Measurements from ENCODE around the gene DTD1. TPM values are rescaled to one million over a fixed set of nuclear protein-coding genes. Genes with fewer than 3 reads are reported as not detected.

Gene DTD1
- total and polyA plus RNA-seq, 3 donors from 2014 or later = 34.6 to 41.6 (median 39.9) TPM

- H3K36me3 ChIP-seq (ENCODE audit: low read depth, missing control alignments) = no peaks in the 10 kb centered on the region
- H3K4me1 ChIP-seq = peaks cover 5% of the 10 kb centered on the region
- intact Hi-C loops (cut with DNase I; ENCODE audit: low total_unique reads) = no loop called here
- no peaks in the 10 kb centered on the region for H3K27me3 ChIP-seq
- WGBS, 2 donors = 84 to 93% methylated on average over 2 of the region's 2 CpGs
- H3K27ac ChIP-seq = no peak overlapping the region
- no peaks in the 10 kb centered on the region for H3K9me3 ChIP-seq
- TF ChIP-seq POLR2A (IDR thresholded peaks at IDR 0.05) (no peak), CTCF (IDR thresholded peaks at IDR 0.05) (no peak)
- no peak for DNase-seq
- H3K4me3 ChIP-seq = no peak overlapping the region
Observed at GRCh38 chr20:18585134-18585533, 2.7 kb upstream of the DTD1 start.

- peaks cover 5% of the 10 kb centered on the region for H3K4me1 ChIP-seq
- no peaks in the 10 kb centered on the region for H3K9me3 ChIP-seq
- H3K36me3 ChIP-seq (ENCODE audit: low read depth, missing control alignments) = no peaks in the 10 kb centered on the region
- no peak for TF ChIP-seq POLR2A (IDR thresholded peaks at IDR 0.05)
- TF ChIP-seq CTCF (IDR thresholded peaks at IDR 0.05) = no peak
- H3K4me3 ChIP-seq = peak overlapping the region; percentile 77 to 89
- H3K27me3 ChIP-seq = no peaks in the 10 kb centered on the region
- WGBS, 2 donors = 4 to 7% methylated on average over 18 of the region's 18 CpGs
- peak; percentile 18 for DNase-seq
- intact Hi-C loops (cut with DNase I; ENCODE audit: low total_unique reads) = no loop called here
- H3K27ac ChIP-seq = peak overlapping the region; percentile 23 to 79
Observed at GRCh38 chr20:18588574-18588933, 700 bp downstream of the DTD1 start.

DNA sequence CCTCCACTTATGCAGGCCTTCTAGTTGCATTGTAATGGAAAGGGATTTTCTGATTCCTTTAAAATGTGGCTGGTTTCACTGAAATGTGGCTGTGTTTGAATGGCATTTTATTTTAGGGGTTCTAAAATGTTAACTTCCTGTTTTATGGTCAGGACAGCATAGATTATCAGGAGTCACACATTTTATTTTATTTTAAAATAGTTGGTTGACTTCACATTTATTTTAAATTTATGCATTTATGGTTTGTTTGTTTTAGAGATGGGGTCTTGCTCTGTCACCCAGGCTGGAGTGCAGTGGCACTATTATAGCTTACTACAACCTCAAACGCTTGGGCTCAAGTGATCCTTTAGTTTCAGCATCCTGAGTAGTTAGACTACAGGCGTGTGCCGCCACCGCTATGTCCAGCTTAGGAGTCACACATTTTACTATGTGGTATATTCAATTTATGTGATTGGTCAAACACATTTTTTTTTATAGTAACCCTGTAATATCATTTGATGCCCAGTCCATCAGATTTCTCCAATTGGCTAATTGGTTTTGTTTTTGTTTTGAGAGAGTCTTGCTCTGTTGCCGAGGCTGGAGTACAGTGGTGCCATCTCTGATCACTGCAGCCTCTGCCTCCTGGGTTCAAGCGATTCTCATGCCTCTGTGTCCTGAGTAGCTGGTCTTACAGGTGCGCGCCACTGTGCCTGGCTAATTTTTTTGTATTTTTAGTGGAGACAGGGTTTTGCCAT lies 2.3 kb downstream of the DTD1 start:
- WGBS, 2 donors = 80 to 87% methylated on average over 8 of the region's 8 CpGs
- Histone ChIP-seq H3K36me3 (ENCODE audit: low read depth, missing control alignments) (no peaks in the 10 kb centered on the region), H3K4me3 (no peak overlapping the region)

GRCh38 chr20:18596270-18596669 lies 8.4 kb downstream of the DTD1 start:
- TF ChIP-seq POLR2A (IDR thresholded peaks at IDR 0.05) (no peak), CTCF (IDR thresholded peaks at IDR 0.05) (no peak)
- intact Hi-C loops (cut with DNase I; ENCODE audit: low total_unique reads) = no loop called here
- no peaks in the 10 kb centered on the region for H3K9me3 ChIP-seq
- H3K4me3 ChIP-seq = no peak overlapping the region
- no peaks in the 10 kb centered on the region for H3K36me3 ChIP-seq (ENCODE audit: low read depth, missing control alignments)
- DNase-seq = no peak
- no peak overlapping the region for H3K27ac ChIP-seq
- H3K27me3 ChIP-seq = no peaks in the 10 kb centered on the region
- no peaks in the 10 kb centered on the region for H3K4me1 ChIP-seq

More for the DNA sequence above, 2.3 kb downstream of the DTD1 start:
- DNase-seq = no peak
- Histone ChIP-seq H3K27me3 (no peaks in the 10 kb centered on the region), H3K27ac (no peak overlapping the region), H3K4me1 (peaks cover 5% of the 10 kb centered on the region), H3K9me3 (no peaks in the 10 kb centered on the region)
- intact Hi-C loops (cut with DNase I; ENCODE audit: low total_unique reads) = no loop called here
- TF ChIP-seq POLR2A (IDR thresholded peaks at IDR 0.05) (no peak), CTCF (IDR thresholded peaks at IDR 0.05) (no peak)

DNA sequence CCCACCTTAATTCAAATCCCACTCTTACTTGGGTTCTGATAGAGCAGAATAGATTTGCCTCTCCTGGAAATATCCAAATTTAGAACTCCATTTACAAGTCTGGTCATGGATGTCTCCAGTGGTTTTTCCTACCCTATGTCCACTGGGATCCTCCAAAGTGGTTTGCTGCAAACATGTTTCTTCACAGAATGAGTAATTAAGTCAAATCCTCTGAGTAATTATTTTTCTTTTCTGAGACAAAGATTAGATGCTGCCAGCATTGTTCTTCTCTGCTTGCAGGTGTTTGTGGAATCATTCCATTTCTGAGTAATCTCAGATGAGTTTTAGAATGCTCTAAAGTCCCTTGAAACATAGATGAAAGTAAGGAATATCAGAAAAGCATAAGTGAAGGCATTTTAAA lies 21.9 kb downstream of the DTD1 start:
- Histone ChIP-seq H3K9me3 (no peaks in the 10 kb centered on the region), H3K4me1 (no peaks in the 10 kb centered on the region), H3K27me3 (no peaks in the 10 kb centered on the region), H3K27ac (no peak overlapping the region), H3K36me3 (ENCODE audit: low read depth, missing control alignments) (no peaks in the 10 kb centered on the region), H3K4me3 (no peak overlapping the region)
- TF ChIP-seq CTCF (IDR thresholded peaks at IDR 0.05) (no peak), POLR2A (IDR thresholded peaks at IDR 0.05) (no peak)
- DNase-seq = no peak
- intact Hi-C loops (cut with DNase I; ENCODE audit: low total_unique reads) = no loop called here

Measured in testis (tissue), 3 donors.